Muscle of back (tissue), 13 donors: ENCODE measurements around the gene OTULIN. TPM values are rescaled to one million over a fixed set of nuclear protein-coding genes. Genes with fewer than 3 reads are reported as not detected.

Source experiments
- DNase-seq, 3 donors: peaks; one replicate each; pipeline versions ENCODE4 v3.0.0 to v3.0.0-alpha.2; 2013
- long read RNA-seq, 9 donors: transcript quantifications; one replicate each; lab custom pipeline, GENCODE V29; 2026
- polyA plus RNA-seq, 10 donors: library from polyadenylated mRNA; unstranded; fragments of 120-200 nt; gene quantifications; one replicate each; pipeline ENCODE4 v1.2.1, GENCODE V29; 2013; ENCODE audit not compliant: insufficient read length in 10 of 10

The OTULIN gene
- 10 to 100 TPM; 10.3 to 15.8 (median 14.0) TPM for polyA plus RNA-seq
- long read RNA-seq, donor 1, partial matches to known transcripts: 8 of 8 reads
- long read RNA-seq, donor 1, other reads (novel, unspliced or antisense): 0 of 8 reads
- long read RNA-seq, donor 2, full-length matches to known transcripts: 3 of 3 reads
- long read RNA-seq, donor 2, partial matches to known transcripts: 0 of 3 reads
- long read RNA-seq, donor 2, other reads (novel, unspliced or antisense): 0 of 3 reads
- long read RNA-seq, donor 3: 0 reads
- long read RNA-seq, donor 4, full-length matches to known transcripts: 1 of 1 reads
- long read RNA-seq, donor 4, partial matches to known transcripts: 0 of 1 reads
- long read RNA-seq, donor 4, other reads (novel, unspliced or antisense): 0 of 1 reads
- long read RNA-seq, donor 5: 0 reads
- long read RNA-seq, donor 6: 0 reads
- long read RNA-seq, donor 7, full-length matches to known transcripts: 2 of 2 reads
- long read RNA-seq, donor 7, partial matches to known transcripts: 0 of 2 reads
- long read RNA-seq, donor 7, other reads (novel, unspliced or antisense): 0 of 2 reads
- long read RNA-seq, donor 8: 0 reads
- long read RNA-seq, donor 9, full-length matches to known transcripts: 1 of 1 reads
- long read RNA-seq, donor 9, partial matches to known transcripts: 0 of 1 reads
- long read RNA-seq, donor 9, other reads (novel, unspliced or antisense): 0 of 1 reads

- DNase-seq: peak; percentile 89 to 98 (median 96)
Measured at GRCh38 chr5:14664270-14665100, at the start of gene OTULIN. OTULIN (plus strand) TSS chr5:14664718; CDS start chr5:14664826, 108 bp downstream.

GRCh38 chr5:14615365-14615764 lies 49.2 kb upstream of the OTULIN start:
- DNase-seq: no peak

- no peak for DNase-seq
Measured at GRCh38 chr5:14617441-14617840, 47.1 kb upstream of the OTULIN start.

- no peak for DNase-seq
Measured at GRCh38 chr5:14627270-14627669, 37.2 kb upstream of the OTULIN start.

GRCh38 chr5:14628346-14628745 lies 36.2 kb upstream of the OTULIN start:
- peak; percentile 34 to 68 (median 62) for DNase-seq

GRCh38 chr5:14630671-14631070 lies 33.8 kb upstream of the OTULIN start:
- no peak for DNase-seq

- no peak for DNase-seq
Measured at GRCh38 chr5:14635656-14636055, 28.9 kb upstream of the OTULIN start.

- DNase-seq: no peak
Measured at GRCh38 chr5:14640765-14641164, 23.8 kb upstream of the OTULIN start.

- DNase-seq: no peak
Measured at GRCh38 chr5:14644623-14645237, 19.8 kb upstream of the OTULIN start.

- DNase-seq: no peak
Measured at GRCh38 chr5:14650052-14650451, 14.5 kb upstream of the OTULIN start.

GRCh38 chr5:14655146-14655741 lies 9.3 kb upstream of the OTULIN start:
- DNase-seq: no peak

- no peak for DNase-seq
Measured at GRCh38 chr5:14656898-14657297, 7.6 kb upstream of the OTULIN start.

GRCh38 chr5:14659821-14660607 lies 4.5 kb upstream of the OTULIN start:
- no peak for DNase-seq

GRCh38 chr5:14660833-14661232 lies 3.7 kb upstream of the OTULIN start:
- DNase-seq: no peak

GRCh38 chr5:14662721-14663260 lies 1.7 kb upstream of the OTULIN start:
- DNase-seq: no peak

- no peak for DNase-seq
Measured at GRCh38 chr5:14663734-14664269, 716 bp upstream of the OTULIN start.

GRCh38 chr5:14665101-14665822 lies 744 bp downstream of the OTULIN start:
- DNase-seq: peak in 2 of 3 donors; percentile 41 to 72

- DNase-seq: peak in 1 of 3 donors; percentile 29
Measured at GRCh38 chr5:14665949-14666348, 1.4 kb downstream of the OTULIN start.

GRCh38 chr5:14666357-14666756 lies 1.8 kb downstream of the OTULIN start:
- no peak for DNase-seq
